Loucy (cell line): ENCODE results near the gene C13orf46.

ENCODE experiments used
- H2AFZ ChIP-seq: fragments of 200-600 bp; sonication (generic); 2 replicates; pipeline ENCODE4 v1.6.0; 2016; ENCODE audit warnings: antibody characterized with exemption, mild to moderate bottlenecking, low read length, moderate library complexity
- H3F3A ChIP-seq: fragments of 200-600 bp; 2 replicates; pipeline ENCODE4 v1.6.0; 2016; ENCODE audit warnings: antibody characterized with exemption, low read depth, mild to moderate bottlenecking
- H3K27me3 ChIP-seq: fragments of 200-600 bp; sonication (generic); 2 replicates; pipeline ENCODE4 v1.6.1; 2014; ENCODE audit warnings: low read length, mild to moderate bottlenecking; ENCODE audit not compliant: insufficient read depth, poor library complexity, severe bottlenecking
- H3K36me3 ChIP-seq: fragments of 200-600 bp; sonication (generic); 2 replicates; pipeline ENCODE4 v1.6.1; 2016; ENCODE audit warnings: low read length; ENCODE audit not compliant: insufficient read depth
- H3K4me1 ChIP-seq: fragments of 200-600 bp; sonication (generic); 2 replicates; pipeline ENCODE4 v1.5.1; 2014; ENCODE audit warnings: low read length, mild to moderate bottlenecking; ENCODE audit not compliant: insufficient read depth, poor library complexity, severe bottlenecking
- H3K4me2 ChIP-seq: fragments of 200-600 bp; sonication (generic); 2 replicates; pipeline ENCODE4 v1.6.0; 2014; ENCODE audit warnings: antibody characterized with exemption, low read length, low read depth, mild to moderate bottlenecking; ENCODE audit not compliant: poor library complexity, severe bottlenecking
- H3K4me3 ChIP-seq: fragments of 200-600 bp; sonication (generic); 2 replicates; pipeline ENCODE4 v1.5.1; 2014; ENCODE audit warnings: low read length, mild to moderate bottlenecking, mixed read lengths; ENCODE audit not compliant: poor library complexity, severe bottlenecking
- H3K79me2 ChIP-seq: fragments of 200-600 bp; sonication (generic); 2 replicates; pipeline ENCODE4 v1.6.1; 2014; ENCODE audit warnings: low read length; ENCODE audit not compliant: insufficient read depth
- H3K9ac ChIP-seq: fragments of 200-600 bp; sonication (generic); 2 replicates; pipeline ENCODE4 v1.6.0; 2014; ENCODE audit warnings: mild to moderate bottlenecking, low read depth, low read length, moderate library complexity; ENCODE audit not compliant: poor library complexity, severe bottlenecking
- H3K9me2 ChIP-seq: fragments of 200-600 bp; sonication (generic); replicated peaks from 2 replicates; pipeline ENCODE4 v1.6.1; 2016; ENCODE audit warnings: low read depth, low read length, mixed read lengths
- H3K9me3 ChIP-seq: fragments of 200-600 bp; sonication (generic); 2 replicates; pipeline ENCODE4 v1.6.1; 2014; ENCODE audit warnings: mild to moderate bottlenecking, antibody characterized with exemption, low read length, low read depth; ENCODE audit not compliant: insufficient read depth
- H4K20me1 ChIP-seq: fragments of 200-600 bp; sonication (generic); 2 replicates; pipeline ENCODE4 v1.6.0; 2014; ENCODE audit warnings: antibody characterized with exemption, low read length, mild to moderate bottlenecking; ENCODE audit not compliant: insufficient read depth, poor library complexity, severe bottlenecking
- EZH2phosphoT487 ChIP-seq: fragments of 200-600 bp; IDR thresholded peaks from 2 replicates; pipeline ENCODE4 v1.6.1; 2018; ENCODE audit warnings: antibody characterized with exemption, mild to moderate bottlenecking, moderate library complexity, borderline replicate concordance
- TF ChIP-seq, protein P1 (sequence below): fragments of 200-600 bp; sonication (generic); conservative IDR thresholded peaks from 2 replicates; pipeline ENCODE4 v1.5.1; 2014; ENCODE audit warnings: mild to moderate bottlenecking, antibody characterized with exemption, low read length

C13orf46 gene

DNA sequence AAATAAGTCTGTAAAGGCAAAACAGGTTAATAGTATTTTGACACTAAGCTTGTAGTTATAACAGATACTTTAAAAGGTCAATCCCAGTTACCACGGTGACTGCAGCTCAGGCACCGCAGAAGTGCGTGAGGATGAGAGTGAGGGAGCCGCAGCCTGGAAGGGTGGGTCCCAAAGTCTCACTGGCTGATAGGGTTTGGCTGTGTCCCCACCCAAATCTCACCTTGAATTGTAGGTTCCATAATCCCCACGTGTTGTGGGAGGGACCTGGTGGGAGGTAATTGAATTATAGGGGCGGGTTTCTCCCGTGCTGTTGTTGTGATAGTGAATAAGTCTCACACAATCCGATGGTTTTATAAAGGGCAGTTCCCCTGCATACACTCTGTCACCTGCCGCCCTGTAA is 70.0 kb downstream of the C13orf46 start:
- TF ChIP-seq, protein P1, sequence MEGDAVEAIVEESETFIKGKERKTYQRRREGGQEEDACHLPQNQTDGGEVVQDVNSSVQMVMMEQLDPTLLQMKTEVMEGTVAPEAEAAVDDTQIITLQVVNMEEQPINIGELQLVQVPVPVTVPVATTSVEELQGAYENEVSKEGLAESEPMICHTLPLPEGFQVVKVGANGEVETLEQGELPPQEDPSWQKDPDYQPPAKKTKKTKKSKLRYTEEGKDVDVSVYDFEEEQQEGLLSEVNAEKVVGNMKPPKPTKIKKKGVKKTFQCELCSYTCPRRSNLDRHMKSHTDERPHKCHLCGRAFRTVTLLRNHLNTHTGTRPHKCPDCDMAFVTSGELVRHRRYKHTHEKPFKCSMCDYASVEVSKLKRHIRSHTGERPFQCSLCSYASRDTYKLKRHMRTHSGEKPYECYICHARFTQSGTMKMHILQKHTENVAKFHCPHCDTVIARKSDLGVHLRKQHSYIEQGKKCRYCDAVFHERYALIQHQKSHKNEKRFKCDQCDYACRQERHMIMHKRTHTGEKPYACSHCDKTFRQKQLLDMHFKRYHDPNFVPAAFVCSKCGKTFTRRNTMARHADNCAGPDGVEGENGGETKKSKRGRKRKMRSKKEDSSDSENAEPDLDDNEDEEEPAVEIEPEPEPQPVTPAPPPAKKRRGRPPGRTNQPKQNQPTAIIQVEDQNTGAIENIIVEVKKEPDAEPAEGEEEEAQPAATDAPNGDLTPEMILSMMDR = no peak
- TF ChIP-seq EZH2phosphoT487 = no peak
- Histone ChIP-seq H3K36me3 (no peaks in the 10 kb centered on the region), H3F3A (no peaks in the 10 kb centered on the region), H3K9me3 (peaks cover 4% of the 10 kb centered on the region; the same call in 1 of the 2 replicates), H3K4me3 (no peak overlapping the region), H3K27me3 (no peaks in the 10 kb centered on the region), H3K4me2 (no peak overlapping the region), H2AFZ (no peak overlapping the region), H3K4me1 (peaks cover 4% of the 10 kb centered on the region), H3K9me2 (no peaks in the 10 kb centered on the region), H4K20me1 (no peaks in the 10 kb centered on the region), H3K79me2 (no peaks in the 10 kb centered on the region), H3K9ac (no peak overlapping the region)
